CD14-positive monocyte (primary cell): Measurements from ENCODE around the gene NRDE2. TPM values are rescaled to one million over a fixed set of nuclear protein-coding genes. Genes with fewer than 3 reads are reported as not detected.

Experiments used
- DNase-seq, 3 donors: peaks; one replicate each; pipeline ENCODE4 v3.0.0-alpha.2; 2011 to 2022
- H2AFZ ChIP-seq: 2 replicates; pipeline ENCODE4 v1.6.0; 2012; ENCODE audit warnings: mild to moderate bottlenecking, low read depth, low read length, inconsistent platforms; ENCODE audit not compliant: insufficient read depth, poor library complexity, severe bottlenecking
- H3K27ac ChIP-seq, 2 donors: 1 replicate in 1 of 2; 2 replicates in 1 of 2; pipeline ENCODE4 v1.5.1; 2012 to 2013; ENCODE audit warnings: low read length in 2 of 2, control low read depth in 1 of 2, inconsistent platforms in 1 of 2, low read depth in 1 of 2, mild to moderate bottlenecking in 1 of 2
- H3K27me3 ChIP-seq, 2 donors: one replicate each; pipeline versions ENCODE4 v1.6.0 to v1.6.1; 2011 to 2013; ENCODE audit warnings: low read length in 2 of 2; ENCODE audit not compliant: control insufficient read depth in 2 of 2, insufficient read depth in 2 of 2
- H3K36me3 ChIP-seq, 2 donors: replicated peaks in 1 of 2; 1 replicate in 1 of 2; 2 replicates in 1 of 2; pipeline versions ENCODE4 v1.5.1 to v1.6.1; 2012 to 2013; ENCODE audit warnings: low read length in 2 of 2, control low read depth in 1 of 2, inconsistent platforms in 1 of 2, mild to moderate bottlenecking in 1 of 2; ENCODE audit not compliant: insufficient read depth in 2 of 2, control insufficient read depth in 1 of 2
- H3K4me1 ChIP-seq, 2 donors: 1 replicate in 1 of 2; 2 replicates in 1 of 2; pipeline versions ENCODE4 v1.5.1 to v1.6.1; 2012 to 2013; ENCODE audit warnings: low read length in 2 of 2, control low read depth in 1 of 2, inconsistent platforms in 1 of 2, mild to moderate bottlenecking in 1 of 2, moderate library complexity in 1 of 2; ENCODE audit not compliant: insufficient read depth in 2 of 2, control insufficient read depth in 1 of 2
- H3K4me2 ChIP-seq: replicated peaks from 2 replicates; pipeline ENCODE3; 2012; ENCODE audit warnings: low read length, moderate library complexity, mild to moderate bottlenecking; ENCODE audit not compliant: poor library complexity, severe bottlenecking; ENCODE audit errors: extremely low read depth
- H3K4me3 ChIP-seq, 3 experiments: fragments of 200-600 bp in 1 of 3; sonication (generic) in 1 of 3; replicated peaks in 1 of 3; 1 replicate in 2 of 3; 2 replicates in 1 of 3; pipeline ENCODE4 v1.5.1; 2011 to 2013; ENCODE audit warnings: low read length in 3 of 3, mild to moderate bottlenecking in 3 of 3, control low read depth in 2 of 3, low read depth in 2 of 3, inconsistent platforms in 1 of 3, moderate library complexity in 1 of 3
- H3K79me2 ChIP-seq: 2 replicates; pipeline ENCODE4 v1.6.0; 2012; ENCODE audit warnings: mild to moderate bottlenecking, control low read depth, inconsistent platforms, low read length, moderate library complexity; ENCODE audit not compliant: insufficient read depth
- H3K9ac ChIP-seq: 2 replicates; pipeline ENCODE4 v1.6.0; 2017; ENCODE audit warnings: low read length, mild to moderate bottlenecking; ENCODE audit not compliant: insufficient read depth, poor library complexity, severe bottlenecking
- H3K9me3 ChIP-seq, 2 donors: replicated peaks in 1 of 2; 1 replicate in 1 of 2; 2 replicates in 1 of 2; pipeline versions ENCODE4 v1.5.1 to v1.6.1; 2012 to 2013; ENCODE audit warnings: low read length in 2 of 2, control low read depth in 1 of 2; ENCODE audit not compliant: control insufficient read depth in 1 of 2, insufficient read depth in 1 of 2
- H4K20me1 ChIP-seq: 2 replicates; pipeline ENCODE4 v1.6.0; 2012; ENCODE audit warnings: mild to moderate bottlenecking, low read length, control low read depth, moderate library complexity; ENCODE audit not compliant: insufficient read depth
- H3K27ac Mint-ChIP-seq, 7 donors: one replicate each; pipeline ENCODE4 v1.8.0; 2020; ENCODE audit warnings: mild to moderate bottlenecking in 7 of 7, mixed read lengths in 7 of 7, moderate library complexity in 6 of 7, inconsistent platforms in 2 of 7
- H3K27me3 Mint-ChIP-seq, 3 donors: one replicate each; pipeline ENCODE4 v1.8.0; 2021 to 2022; ENCODE audit warnings: low read depth in 3 of 3, mild to moderate bottlenecking in 3 of 3, mixed read lengths in 3 of 3, moderate library complexity in 3 of 3, inconsistent platforms in 1 of 3
- H3K36me3 Mint-ChIP-seq, 2 donors: one replicate each; pipeline ENCODE4 v1.8.0; 2020; ENCODE audit warnings: mixed read lengths in 2 of 2, inconsistent platforms in 1 of 2, mild to moderate bottlenecking in 1 of 2
- H3K4me1 Mint-ChIP-seq: one replicate; pipeline ENCODE4 v1.8.0; 2020; ENCODE audit warnings: mild to moderate bottlenecking, mixed read lengths
- H3K4me3 Mint-ChIP-seq, 2 donors: one replicate each; pipeline ENCODE4 v1.8.0; 2020; ENCODE audit warnings: mild to moderate bottlenecking in 2 of 2, mixed read lengths in 2 of 2, moderate library complexity in 1 of 2
- H3K9me3 Mint-ChIP-seq, 7 donors: one replicate each; pipeline ENCODE4 v1.8.0; 2020 to 2022; ENCODE audit warnings: mixed read lengths in 7 of 7, mild to moderate bottlenecking in 6 of 7, moderate library complexity in 6 of 7, inconsistent platforms in 2 of 7
- WGBS: methylation state at CpG from one replicate; pipeline ENCODE4 v1.1.5; 2013; ENCODE audit warnings: missing lambda C conversion rate; ENCODE audit not compliant: insufficient coverage; 5-methylcytosine and 5-hydroxymethylcytosine counted together
- intact Hi-C, 2 donors: fragments of 100-400 bp; cut with micrococcal nuclease; formaldehyde crosslinking; loops; one replicate each; pipeline versions ENCODE4 v1.15.0 to v1.15.1; 2023
- polyA plus RNA-seq, 3 donors: library from polyadenylated mRNA; depleted of rRNA in 1 of 3; unstranded in 2 of 3; stranded (reverse) in 1 of 3; fragments of 300-500 nt in 2 of 3; fragments of >200 nt in 1 of 3; fragmentation: Illumina TruSeq in 2 of 3; gene quantifications; 1 replicate in 2 of 3; 2 replicates in 1 of 3; pipeline ENCODE4 v1.2.3, GENCODE V29; 2012 to 2021
- TF ChIP-seq, protein P1 (sequence below): fragments of 200-600 bp; IDR thresholded peaks from one replicate; pipeline ENCODE4 v1.8.0; 2022; ENCODE audit warnings: antibody characterized with exemption, mild to moderate bottlenecking

Gene NRDE2
- polyA plus RNA-seq, 3 donors, result 4.7 to 7.4 (median 6.7) TPM

DNA sequence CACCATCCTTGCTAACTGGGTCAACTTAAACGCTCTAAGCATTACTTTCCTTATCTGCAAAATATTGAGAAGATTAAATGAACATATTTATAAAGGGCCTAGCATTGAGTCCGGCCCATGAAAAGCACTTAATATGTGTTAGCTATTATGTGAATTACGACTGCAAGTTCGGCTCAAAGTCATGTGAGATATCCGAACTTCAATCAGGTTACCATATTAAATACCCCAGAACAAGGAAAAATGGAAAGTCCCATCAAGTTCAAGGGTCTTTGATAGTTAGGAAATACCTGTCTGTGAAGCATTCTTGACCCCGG is 487 bp upstream of the NRDE2 start:
- peak overlapping the region; percentile 67 to 93 (median 89) for H3K4me3 ChIP-seq
- H3K4me3 Mint-ChIP-seq, result peak overlapping the region; percentile 88 to 90
- peaks cover 15 to 16% of the 10 kb centered on the region in 2 donors for H3K4me1 ChIP-seq
- H3K36me3 ChIP-seq, result peaks cover 0 to 2% of the 10 kb centered on the region in 2 donors
- H3K4me1 Mint-ChIP-seq, result peaks cover 23% of the 10 kb centered on the region
- intact Hi-C loops, result loop anchor here (5.0 kb wide), 1 partner anchor 50 kb away; no protein-coding TSS in a partner anchor
- H3K36me3 Mint-ChIP-seq, result no peaks in the 10 kb centered on the region
- peaks cover 0 to 8% (median 0%) of the 10 kb centered on the region in 7 donors for H3K9me3 Mint-ChIP-seq
- H3K27ac Mint-ChIP-seq, result peak overlapping the region; percentile 35 to 95 (median 91)
- no CpG with 5 or more reads among the region's 6 CpGs for WGBS
- no peaks in the 10 kb centered on the region for H4K20me1 ChIP-seq
- peak overlapping the region; percentile 86 to 93 for H3K27ac ChIP-seq
- peak overlapping the region; percentile 96 for H2AFZ ChIP-seq
- TF ChIP-seq, protein P1, sequence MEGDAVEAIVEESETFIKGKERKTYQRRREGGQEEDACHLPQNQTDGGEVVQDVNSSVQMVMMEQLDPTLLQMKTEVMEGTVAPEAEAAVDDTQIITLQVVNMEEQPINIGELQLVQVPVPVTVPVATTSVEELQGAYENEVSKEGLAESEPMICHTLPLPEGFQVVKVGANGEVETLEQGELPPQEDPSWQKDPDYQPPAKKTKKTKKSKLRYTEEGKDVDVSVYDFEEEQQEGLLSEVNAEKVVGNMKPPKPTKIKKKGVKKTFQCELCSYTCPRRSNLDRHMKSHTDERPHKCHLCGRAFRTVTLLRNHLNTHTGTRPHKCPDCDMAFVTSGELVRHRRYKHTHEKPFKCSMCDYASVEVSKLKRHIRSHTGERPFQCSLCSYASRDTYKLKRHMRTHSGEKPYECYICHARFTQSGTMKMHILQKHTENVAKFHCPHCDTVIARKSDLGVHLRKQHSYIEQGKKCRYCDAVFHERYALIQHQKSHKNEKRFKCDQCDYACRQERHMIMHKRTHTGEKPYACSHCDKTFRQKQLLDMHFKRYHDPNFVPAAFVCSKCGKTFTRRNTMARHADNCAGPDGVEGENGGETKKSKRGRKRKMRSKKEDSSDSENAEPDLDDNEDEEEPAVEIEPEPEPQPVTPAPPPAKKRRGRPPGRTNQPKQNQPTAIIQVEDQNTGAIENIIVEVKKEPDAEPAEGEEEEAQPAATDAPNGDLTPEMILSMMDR, result no peak
- H3K27me3 Mint-ChIP-seq, result peaks cover 15 to 30% (median 20%) of the 10 kb centered on the region in 3 donors
- peaks cover 42% of the 10 kb centered on the region for H3K79me2 ChIP-seq
- H3K9ac ChIP-seq, result peak overlapping the region; percentile 82
- H3K4me2 ChIP-seq, result peak overlapping the region; percentile 83
- H3K27me3 ChIP-seq, result peaks cover 11 to 26% of the 10 kb centered on the region in 2 donors
- no peaks in the 10 kb centered on the region for H3K9me3 ChIP-seq
- DNase-seq, result no peak

DNA sequence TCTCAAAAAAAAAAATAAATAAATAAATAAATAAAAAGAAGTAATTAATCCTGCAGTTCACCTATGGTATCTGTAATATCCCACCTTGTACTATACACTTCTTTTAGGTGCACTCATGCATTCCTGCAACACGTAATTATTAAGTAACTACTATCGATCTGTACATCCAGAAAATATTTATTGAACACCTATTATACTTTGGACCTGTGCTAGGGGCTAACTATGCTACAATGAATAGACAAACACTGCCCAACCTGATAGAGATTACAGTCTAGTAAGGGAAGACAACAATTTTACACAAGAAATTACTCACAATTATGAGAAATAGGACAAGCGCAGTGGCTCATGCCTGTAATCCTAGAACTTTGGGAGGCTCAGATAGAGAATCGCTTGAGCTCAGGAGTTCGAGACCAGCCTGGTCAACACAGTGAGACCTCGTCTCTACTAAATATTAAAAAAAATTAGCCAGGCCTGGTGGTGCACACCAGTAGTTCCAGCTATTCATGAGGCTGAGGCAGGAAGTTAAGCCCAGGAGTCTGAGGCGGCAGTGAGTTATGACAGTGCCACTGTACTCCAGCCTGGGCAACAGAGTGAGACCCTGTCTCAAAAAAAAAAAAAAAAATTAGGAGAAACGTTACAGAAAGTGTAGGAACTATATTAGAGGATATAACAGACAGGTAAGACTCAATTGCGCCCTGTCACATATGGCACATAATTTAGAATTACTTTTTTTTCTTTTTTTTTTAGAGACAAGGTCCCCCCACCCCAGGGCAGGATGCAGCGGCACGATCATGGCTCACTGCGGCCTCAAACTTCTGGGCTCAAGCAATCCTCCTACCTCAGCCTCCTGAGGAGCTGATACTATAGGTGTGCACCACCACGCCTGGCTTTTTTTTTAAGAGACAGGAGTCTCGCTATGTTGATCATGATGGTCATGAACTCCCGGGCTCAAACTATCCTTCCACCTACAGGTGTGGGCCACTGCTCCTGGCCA is 1.2 kb downstream of the NRDE2 start:
- peaks cover 0 to 3% of the 10 kb centered on the region in 2 donors for H3K36me3 ChIP-seq
- peak overlapping the region; percentile 67 to 93 (median 89) for H3K4me3 ChIP-seq
- peak overlapping the region in 1 of 2 donors; percentile 93 for H3K27ac ChIP-seq
- peaks cover 5% of the 10 kb centered on the region for H4K20me1 ChIP-seq
- peak overlapping the region; percentile 96 for H2AFZ ChIP-seq
- H3K4me1 ChIP-seq, result peaks cover 15 to 16% of the 10 kb centered on the region in 2 donors
- peaks cover 55% of the 10 kb centered on the region for H3K79me2 ChIP-seq
- no peaks in the 10 kb centered on the region for H3K9me3 ChIP-seq
- Mint-ChIP-seq H3K4me1 (peaks cover 23% of the 10 kb centered on the region), H3K9me3 (peaks cover 0 to 8% (median 0%) of the 10 kb centered on the region in 7 donors), H3K27ac (peak overlapping the region in 5 of 7 donors; percentile 91 to 95 (median 94)), H3K4me3 (peak overlapping the region; percentile 88 to 90), H3K36me3 (peaks cover 2 to 7% of the 10 kb centered on the region in 2 donors), H3K27me3 (peaks cover 7 to 14% (median 10%) of the 10 kb centered on the region in 3 donors)
- peaks cover 5 to 11% of the 10 kb centered on the region in 2 donors for H3K27me3 ChIP-seq
- peak overlapping the region; percentile 82 for H3K9ac ChIP-seq
- 98% methylated on average over 6 of the region's 15 CpGs for WGBS
- TF ChIP-seq, protein P1, result no peak
- intact Hi-C loops, result loop anchor here (5.0 kb wide), 1 partner anchor 52 kb away; no protein-coding TSS in a partner anchor
- DNase-seq, result no peak
- H3K4me2 ChIP-seq, result peak overlapping the region; percentile 83
